ENCODE measurements around the gene PGGT1B.
"Not testable (repeated sequence)": the region's sequence is repeated elsewhere in the genome, so short reads cannot be mapped to it uniquely, and the experiment has no call there.

PGGT1B gene

DNA sequence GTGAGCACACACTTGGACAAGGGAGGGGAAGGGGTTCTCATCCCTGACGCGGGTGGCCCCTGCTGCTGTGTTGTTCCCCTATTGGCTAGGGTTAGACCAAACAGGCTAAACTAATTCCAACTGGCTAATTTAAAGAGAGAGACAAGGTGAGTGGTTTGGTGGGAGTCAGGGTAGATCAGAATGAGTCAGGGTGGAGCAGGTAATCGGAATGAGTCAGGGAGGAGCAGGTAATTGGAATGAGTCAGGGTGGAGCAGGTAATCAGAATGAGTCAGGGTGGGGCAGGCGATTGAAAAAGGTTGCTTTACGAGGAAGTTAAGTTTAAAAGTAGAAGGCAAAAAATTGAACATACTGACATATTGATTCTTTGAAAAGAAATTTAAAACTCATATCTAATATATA lies 13.3 kb downstream of the PGGT1B start:
- not testable (repeated sequence) for DNase-seq

DNA sequence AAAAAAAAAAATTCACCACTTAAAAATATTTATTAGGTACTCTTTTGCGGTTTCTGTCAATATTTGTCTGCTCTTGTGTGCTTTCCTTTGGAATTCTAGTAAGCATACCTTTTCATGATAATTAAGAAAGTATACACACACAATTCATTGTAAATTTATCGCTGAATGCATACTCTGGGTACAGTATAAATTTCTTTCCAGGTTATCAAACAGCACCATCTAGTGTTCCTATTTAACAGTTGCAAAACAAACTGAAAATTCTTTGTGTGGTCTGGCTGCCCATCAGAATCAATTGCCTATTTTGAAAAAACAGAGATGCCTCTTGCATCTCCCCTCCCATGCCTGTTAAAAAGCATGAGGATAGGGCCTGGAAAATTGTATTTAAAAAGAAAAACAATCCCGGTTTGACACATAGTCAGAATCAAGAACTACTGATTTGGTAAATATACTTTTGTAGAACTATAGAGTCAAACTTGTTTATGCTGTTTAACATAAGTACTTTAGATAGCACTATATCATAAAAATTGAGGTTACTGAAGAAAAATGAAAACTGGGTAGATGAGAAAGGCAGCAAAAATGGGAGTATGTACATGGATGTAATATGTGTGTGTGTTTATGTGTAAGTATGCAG lies 16.2 kb downstream of the PGGT1B start:
- no peak for DNase-seq

DNA sequence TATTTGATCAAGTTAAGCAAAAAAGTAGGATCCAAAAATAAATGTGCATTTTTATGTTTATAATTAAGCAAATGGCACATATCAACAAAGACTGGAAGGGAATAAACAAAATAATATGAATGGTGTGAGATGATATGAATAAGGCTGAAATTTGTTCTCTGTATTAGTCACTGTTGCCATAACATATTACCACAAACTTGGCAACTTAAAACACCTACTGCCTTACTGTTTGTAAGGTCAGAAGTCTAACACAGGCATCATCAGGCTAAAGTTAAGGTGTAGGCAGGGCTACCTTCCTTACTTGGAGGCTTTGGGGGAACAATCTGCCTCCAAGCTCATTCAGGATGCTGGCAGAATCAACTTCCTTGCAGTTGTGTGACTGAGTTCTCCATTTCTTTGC lies 19.3 kb downstream of the PGGT1B start:
- DNase-seq = no peak

DNA sequence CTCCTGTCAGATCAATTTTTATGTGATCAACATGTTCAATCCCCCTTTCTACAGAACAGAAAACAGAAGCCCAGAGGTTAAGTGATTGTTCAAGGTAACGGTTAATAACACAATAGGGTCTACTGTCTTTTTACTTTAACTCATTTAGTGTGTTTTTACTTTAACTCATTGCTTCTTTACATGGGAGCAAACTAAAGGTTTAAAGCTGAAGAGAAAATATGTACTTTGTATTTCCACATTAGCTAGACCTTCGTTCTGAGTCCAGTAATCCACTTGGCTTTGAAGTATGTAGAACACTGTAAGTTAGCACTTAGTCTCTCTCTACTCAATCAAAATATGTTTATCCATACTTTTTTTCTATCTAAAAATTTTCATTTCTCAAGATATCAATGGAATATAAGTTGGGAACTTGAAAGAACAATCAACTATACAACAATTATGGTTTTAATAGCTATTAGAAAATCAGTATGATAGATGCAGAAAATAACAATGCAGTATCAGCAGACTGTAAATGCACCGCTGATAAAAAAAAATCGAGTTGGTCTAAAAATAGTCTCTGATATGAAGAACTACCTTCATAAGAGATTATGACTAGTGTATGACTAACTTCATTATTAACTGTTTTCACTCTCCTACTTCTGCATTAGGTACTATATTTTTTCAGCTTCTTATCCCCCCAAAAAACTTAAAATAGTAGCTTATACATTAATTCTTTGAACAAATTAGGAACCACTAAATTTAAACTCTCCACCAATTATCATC lies 20.6 kb downstream of the PGGT1B start:
- no peak for DNase-seq

DNA sequence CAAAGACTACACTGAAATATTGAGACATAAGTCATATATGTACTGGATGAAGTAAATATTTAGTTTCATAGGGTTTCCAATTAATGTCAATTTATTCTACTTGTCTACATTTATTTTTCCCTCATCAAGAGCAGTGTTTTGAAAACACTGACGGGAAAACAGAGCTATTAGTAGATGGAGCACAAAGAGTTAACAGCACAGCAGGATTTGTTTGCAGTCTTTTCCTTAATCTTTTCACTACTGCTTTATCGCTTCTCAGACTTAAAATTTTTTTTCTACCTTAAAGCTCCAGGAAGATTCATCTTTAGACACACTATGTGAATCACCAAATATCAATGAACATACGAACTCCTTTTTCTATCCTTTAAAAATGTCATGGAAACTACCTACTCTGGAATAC lies 25.6 kb downstream of the PGGT1B start:
- DNase-seq = no peak

DNA sequence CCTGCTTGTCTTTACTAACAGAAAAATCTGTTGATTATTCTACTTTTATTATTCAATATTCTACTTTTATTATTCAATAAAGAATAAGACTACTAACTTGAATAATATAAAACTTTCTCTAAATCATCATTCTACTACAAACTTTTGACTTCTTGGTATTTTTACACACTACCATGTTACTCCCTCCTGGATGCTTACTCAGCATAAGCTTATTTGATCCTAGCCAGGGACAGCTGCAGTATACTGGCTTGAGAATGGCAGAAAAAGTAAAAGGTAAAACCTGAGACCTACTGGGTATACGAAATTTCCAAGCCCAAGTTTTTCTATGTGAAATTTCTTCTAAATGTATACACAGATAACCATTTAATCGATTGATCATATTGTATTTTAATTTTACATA lies 26.1 kb downstream of the PGGT1B start:
- DNase-seq = no peak

DNA sequence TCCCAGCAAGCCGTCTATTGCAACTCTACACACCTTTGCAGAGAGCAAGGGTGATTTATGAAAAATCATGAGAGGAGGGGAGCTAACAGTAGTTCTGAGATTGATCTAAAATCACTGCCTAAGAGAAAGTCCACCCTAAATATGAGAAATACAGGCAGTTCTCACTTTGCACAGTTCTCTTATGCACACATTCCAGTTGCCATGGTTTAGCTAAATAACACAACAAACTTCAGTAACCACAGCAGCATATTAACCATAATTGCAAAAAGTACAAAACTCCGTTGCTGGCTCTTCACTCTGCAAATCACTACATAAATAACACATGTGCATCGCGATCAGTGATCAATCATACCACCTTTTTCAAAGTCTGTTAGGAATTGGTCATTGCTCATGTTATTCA lies 31.1 kb downstream of the PGGT1B start:
- no peak for DNase-seq

DNA sequence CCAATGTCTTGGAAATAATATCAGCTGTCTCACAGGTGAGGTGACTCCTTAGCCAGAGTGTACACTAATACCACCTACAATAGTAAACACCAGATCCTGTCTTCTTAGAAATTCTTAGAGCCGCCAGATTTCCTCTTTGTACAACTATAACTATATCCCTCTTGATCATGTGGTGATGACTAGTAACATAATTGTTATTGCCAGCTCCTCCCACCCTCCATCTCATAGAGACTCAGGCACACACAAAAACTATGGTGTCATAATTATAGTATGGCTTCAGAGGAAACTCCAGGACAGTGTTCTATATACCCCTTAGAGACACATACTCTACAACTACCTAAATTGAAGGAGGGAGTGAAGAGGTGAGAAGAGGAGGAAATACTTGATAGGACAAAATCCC lies 33.1 kb downstream of the PGGT1B start:
- DNase-seq = no peak

DNA sequence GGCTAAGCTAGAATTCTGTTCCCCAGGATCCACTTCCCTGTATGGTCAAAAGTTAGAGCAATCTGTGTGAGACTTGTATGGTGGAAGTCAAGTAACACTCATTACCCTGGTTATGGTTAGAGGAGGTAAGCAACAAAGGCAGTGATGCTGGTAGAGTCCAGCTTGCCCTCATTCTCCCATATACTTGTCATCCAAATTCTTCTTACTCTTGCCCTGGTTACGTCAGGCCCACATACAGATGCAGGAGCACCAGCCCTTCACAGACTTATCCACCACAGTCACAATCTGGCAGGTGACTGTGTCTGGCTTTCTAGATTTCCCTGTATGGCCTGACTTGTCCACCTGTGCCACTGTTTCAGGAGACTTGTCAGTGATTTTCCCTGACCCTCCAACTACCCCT lies 35.4 kb downstream of the PGGT1B start:
- DNase-seq = no peak

DNA sequence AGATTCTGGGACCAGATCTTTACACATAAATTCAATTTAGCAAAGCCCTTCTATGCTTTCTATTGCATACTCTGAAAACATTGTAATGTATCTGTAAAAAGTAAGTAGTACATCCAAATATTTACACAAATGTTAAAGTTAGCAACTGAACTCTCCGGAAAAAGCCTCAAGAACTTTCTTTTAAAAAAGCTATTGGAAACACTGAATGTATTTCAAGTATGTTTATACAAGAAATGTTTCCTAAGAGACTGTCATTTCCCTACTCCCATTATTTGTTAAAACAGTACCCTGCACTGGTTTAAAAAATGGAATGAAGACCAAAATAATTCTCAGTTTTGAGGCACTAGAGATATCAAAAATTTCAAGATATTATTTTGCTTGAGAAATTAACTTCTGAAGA lies 48.1 kb downstream of the PGGT1B start:
- DNase-seq = no peak

DNA sequence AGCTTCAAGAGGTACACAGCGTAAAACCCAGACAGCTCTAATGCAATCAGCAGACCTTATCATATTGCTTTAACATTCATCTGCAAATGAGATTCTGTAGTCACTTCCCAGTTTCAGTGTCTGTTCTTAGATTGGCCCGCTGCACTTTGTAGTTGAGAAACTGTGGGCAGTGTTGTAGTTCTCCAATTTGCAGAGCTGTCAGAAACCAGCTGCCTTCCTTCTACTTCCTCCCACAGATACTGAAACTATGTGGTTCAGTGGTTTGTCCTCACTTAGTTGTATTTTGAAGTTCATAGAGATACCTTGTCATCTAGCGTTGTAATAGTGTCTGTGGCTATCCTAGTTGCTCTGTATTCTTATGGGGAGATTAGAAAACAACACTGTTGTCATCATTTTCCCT lies 53.4 kb downstream of the PGGT1B start:
- no peak for DNase-seq

DNA sequence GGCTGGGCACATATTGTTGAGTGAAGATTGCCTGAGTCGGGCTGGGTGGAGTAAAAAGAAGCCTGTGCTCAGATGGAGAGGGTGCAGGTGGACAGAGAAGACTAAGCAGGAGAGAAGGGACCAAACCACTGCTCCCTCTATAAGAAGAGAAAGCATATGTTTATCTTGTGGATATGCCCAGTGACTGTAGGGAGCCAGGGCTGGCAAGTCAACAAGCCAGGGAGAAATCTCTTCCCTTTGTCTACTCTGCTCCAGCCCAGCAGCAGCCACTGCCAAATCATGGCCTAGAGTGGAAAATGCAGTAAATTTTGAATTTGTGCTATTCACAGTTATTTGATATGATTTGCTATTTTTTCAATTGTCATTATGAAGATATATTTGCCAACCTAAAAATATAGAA lies 59.7 kb downstream of the PGGT1B start:
- DNase-seq = no peak

DNA sequence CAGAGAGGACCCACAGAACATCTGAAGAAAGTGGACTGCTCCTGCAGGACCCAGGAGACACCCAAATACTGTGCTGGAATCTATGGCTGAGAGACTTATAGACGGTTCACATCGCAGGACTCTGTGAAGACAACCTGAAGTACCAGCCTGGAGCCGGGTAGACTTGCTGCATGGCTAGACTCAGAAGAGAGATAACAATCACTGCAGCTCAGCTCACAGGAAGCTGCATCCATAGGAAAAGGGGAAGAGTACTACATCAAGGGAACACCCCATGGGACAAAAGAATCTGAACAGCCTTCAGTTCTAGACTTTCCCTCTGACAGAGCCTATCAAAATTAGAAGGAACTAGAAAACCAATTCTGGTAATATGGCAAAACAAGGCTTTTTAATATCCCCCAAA lies 66.5 kb downstream of the PGGT1B start:
- no peak for DNase-seq

DNA sequence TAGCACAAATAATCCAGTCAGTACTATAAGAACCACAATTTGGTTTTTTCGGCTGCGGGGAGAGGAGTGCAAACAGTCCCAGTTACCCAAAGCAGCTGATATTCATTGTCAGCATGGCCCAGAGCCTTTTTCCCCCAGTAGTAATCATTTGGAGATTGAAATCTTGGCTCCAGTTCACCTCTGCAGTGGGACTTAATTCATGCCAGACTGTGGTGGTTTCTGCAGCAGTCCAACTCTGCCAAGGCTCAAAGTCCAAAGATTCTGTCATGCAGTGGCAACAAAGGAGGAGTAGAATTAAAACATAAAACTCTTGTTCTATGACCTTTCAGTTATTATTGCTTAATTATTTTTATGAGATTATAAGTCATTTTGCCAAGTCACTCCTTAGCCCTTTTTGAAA lies 68.0 kb downstream of the PGGT1B start:
- no peak for DNase-seq

DNA sequence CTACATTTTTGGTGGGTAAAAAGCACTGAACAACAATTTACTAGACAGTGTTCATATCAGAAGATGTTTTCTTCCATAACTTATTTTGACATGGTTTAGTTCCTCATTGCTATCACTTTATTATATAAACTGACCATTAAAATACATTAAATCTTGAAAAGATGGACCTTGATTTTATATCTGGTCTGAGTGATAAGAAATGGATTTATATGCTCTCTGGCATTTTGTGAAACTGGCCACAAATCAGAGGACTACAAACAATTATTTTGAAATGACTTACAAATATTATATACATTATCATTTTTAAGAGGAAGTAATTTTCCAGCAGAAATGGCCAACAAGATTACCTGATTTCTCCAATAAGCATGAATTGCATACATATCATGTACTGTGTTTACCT lies 69.4 kb downstream of the PGGT1B start:
- DNase-seq = no peak

DNA sequence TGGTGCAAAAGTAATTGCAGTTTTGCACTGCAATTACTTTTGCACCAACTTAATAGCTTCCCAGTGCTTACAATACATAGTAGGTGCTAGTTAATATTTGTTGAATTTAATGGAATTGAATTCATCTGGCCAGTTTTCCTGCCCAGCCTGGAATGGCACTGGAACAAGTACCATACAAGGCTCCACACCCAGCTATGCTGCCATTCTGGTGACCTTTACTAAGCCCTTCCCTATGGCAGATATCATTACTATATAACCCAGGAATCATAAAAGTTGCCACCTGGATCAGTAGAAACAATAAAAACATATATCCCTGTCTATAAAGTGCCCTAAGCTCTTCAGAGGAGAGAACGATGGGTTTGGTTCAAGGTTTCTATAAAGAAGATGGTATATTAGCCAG lies 70.6 kb downstream of the PGGT1B start:
- DNase-seq = no peak

DNA sequence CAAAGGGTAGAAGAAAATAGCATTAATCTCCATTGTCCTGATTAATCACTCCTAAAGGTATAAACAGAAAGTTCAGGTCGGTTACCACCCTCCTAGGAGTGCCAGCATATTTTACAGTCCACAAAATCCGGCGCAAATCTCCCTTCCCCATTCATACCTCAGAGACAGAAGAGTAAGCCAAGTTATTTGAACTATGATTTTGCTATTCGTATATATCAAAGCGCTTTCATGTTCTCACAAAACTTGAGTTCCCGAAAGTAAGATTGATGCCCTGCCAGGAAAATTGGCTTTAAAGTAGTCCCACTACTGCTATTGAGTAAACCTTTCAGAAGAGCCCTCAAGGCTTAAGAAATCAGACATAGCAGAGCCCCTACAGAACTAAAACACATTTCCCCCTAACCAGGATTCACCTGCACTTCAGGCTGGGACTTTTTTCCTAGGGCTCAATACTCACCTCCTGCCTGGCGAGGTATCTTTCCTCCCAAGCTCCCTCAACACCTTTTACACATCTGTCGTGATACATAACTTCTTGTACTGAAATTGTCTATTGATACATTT lies 71.1 kb downstream of the PGGT1B start:
- DNase-seq = no peak

DNA sequence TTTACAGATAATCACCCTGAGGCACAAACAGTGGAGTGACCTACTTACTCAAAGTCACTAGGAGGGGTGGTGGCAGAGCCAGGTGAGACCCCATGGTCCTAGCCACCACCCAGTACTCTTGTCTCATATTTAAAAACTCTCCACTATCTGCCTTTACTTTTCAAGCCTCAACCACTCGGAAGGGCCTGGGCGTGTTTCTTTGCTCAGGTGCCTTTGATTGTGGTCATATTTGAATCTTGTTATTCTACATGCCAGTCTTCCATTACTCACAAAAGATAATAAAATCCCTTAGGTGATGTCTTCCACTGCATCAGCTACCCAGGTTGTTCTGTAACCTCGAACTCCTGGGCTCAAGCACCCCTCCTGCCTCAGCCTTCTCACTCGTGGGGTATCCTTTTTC lies 72.3 kb downstream of the PGGT1B start:
- DNase-seq = no peak

DNA sequence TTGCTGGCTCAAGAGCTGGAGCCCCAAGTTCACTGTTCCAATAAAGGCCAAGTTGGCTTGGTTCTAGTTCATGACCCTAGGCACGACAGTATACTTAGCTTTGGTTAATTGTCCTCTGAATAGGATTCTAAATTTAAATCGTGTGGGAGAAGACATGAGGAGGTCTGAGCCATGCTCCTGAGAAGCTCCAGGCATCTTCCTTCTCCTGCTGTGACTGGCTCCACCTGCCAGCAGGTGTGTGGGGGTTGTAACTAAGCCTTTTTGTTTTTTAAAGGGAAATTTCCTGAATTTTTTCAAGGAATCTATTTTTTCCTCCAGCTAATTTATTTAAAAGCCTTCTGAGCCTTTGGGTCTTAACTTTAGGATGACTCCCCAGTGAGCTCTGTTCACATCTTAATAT lies 72.8 kb downstream of the PGGT1B start:
- DNase-seq = no peak

DNA sequence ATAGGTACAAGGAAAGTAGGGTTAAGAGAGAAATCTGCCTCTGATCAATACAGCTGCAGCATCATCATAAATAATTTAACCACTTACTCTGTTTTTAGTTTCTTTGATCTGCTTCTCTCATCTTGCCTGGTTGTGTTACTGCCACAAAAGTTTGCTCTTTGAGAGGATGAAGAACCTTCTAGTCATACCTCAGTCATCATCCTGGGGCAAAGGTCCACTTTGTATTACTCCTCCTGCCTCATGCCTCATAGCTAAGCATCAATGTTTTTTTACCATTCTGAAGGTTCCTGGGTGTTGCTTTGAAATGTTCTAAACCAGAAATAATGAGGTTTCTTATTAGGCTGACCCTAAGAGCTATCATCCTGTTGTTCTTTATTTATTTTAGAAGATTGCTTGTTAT lies 75.9 kb downstream of the PGGT1B start:
- no peak for DNase-seq

DNA sequence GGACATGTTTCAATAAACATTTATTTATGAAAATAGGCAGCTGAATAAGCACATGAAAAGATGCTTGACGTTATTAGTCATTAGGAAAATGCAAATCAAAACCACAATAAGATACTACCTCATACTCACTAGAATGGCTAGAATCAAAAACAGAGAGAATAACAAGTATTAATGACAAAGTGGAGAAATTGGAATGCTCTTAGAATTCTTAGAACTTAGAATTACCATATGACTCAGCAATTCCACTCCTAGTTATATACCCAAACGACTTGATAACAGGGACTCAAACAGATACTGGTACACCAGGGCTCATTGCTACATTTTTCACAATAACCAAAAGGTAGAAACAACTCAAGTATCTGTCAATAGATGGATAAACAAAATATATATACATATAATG lies 77.9 kb downstream of the PGGT1B start:
- no peak for DNase-seq

DNA sequence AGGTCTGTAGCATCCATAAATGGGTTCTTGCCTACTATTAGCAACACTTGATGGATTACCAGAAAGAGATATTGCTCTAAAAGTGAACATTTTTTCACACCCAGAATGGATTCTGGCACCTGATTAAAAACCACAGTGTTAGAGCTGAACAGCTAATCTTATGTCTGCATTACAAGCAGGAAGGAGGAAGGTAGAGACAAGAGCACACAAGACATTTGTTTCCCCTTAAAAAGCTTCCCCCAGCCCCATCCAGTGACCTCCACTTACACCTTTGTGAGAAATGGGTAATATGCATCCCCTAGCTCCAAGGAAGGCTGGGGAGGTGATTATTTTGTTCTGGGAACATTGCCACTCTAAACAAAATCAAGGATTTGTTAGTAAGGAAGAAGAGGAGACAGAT lies 80.9 kb downstream of the PGGT1B start:
- DNase-seq = no peak

DNA sequence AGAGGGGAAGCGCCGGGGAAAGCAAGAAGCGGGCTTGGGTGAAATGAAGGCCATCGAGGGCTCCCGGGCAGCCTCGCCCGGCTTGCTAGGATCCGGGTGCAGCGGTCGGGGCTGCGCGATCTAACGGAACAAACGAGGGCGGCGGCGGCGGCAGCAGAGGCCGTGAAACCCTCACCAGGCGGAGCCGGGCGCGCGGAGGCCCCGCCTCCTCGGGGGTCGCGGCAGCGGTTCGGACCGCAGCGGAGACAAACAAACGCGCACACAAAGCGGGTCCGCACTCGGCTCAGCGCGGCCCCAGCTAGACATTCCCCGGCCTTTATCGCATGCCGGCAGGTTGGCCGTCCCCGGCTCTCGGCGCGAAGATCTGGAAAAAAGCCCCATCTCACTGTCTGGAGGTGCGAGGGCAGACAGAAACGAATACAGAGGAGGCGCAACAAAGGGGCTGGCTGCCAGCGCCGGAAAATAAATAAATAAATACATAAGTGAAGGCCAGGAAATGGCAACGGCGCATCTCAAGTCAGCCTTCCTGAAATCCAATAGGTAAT lies 82.4 kb downstream of the PGGT1B start:
- peak; percentile 54 for DNase-seq

DNA sequence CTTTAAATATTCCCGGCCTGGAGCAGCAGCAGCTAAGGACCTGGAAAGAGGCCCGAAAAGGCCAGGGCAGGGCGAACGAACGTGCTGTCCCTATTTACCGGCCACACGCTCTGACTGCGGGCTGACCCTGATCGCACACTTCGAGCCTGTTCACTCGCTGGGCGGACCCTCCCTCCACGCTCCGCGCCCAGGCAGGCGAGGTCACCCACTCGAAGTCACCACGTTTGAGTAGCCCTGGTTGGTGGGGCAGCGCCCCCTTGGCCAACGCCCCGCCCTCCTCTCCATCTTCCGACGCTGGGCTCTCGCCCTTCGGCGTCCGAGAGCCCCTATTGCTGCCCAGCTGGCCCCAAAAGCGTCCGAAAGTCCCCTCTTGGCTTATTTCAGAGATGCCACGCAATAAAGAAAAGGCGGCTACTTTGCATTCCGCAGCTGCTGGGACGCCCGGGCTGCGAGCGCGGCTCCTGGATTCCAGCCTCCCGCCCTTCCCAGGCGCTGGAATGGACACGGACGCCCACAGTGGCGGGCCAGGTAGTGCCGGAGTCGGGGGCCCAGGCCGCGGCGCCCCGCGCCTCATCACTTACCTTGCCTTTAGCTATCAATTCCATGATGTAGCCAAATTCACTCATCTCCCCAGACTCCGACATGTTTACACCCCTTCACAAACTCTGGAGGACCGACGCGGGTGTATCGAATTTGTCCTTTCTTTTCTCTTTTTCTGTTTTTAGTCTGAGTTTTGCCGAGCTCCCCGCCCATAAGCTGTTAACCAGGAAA lies 83.1 kb downstream of the PGGT1B start:
- peak; percentile 37 for DNase-seq

Measured in right hindlimb (tissue), 1 donor.